NOMO-1 treated with dmso at 0.1 percent for 144 hours (cell line): ENCODE results near the gene CROCC.
"Not testable (repeated sequence)": the region's sequence is repeated elsewhere in the genome, so short reads cannot be mapped to it uniquely, and the experiment has no call there.

Experiments used
- DNase-seq: peaks from one replicate; lab custom pipeline; 2025; ENCODE audit not compliant: unreplicated experiment; lab: John Stamatoyannopoulos, UW

The CROCC gene

DNA sequence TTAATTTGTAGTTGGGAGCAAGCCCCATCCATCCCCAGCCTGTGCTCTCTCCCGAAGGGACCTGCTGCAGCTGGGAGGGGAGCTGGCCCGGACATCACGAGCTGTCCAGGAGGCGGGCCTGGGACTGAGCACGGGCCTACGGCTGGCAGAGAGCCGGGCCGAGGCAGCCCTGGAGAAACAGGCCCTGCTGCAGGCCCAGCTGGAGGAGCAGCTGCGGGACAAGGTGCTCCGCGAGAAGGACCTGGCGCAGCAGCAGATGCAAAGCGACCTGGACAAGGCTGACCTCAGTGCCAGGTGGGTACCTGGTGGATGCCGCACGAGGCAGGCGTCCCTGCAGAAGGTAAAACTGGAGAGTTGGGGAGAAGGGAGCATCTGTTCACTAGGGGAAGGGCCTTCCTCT is 14.8 kb downstream of the CROCC start:
- not testable (repeated sequence) for DNase-seq

DNA sequence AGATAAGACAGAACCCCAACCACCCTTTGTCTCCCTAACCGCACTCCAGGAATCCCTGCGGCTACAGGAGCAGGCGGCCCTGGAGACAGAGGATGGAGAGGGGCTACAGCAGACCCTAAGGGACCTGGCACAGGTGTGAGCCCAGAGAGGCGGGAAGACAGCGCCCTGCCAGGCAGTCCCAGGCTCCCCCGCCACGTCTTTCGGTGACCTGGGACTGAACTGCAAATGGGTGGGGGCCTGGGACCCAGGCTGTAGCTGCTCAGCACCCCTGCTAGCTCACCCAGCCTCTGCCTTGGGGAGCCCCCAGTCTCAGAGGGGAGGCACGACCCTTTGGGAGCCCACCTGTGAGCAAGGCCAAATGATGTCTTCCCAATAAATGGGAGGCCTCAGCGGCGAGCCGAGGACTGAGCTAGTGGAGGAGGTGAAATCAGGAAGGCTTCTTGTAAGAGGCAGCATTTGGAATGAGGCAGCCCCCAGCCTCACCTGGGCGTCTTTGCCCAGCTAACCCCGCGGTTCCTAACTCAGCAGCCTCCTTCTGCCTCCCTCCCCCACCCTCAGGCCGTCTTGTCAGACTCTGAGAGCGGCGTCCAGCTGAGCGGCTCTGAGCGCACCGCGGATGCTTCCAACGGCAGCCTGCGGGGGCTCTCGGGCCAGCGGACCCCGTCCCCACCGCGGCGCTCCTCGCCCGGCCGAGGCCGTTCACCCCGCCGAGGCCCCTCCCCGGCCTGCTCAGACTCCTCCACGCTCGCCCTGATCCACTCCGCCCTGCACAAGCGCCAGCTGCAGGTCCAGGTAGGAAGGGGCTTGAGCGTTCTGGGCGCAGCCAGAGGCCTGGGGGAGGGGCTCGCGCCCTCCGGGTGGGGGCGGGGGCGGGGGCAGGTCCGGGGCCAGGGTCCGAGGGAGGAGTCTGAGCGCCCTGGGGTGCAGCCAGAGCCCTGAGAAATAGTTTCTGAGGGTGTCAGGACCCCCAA is 16.9 kb downstream of the CROCC start:
- DNase-seq: no peak

GRCh38 chr1:16939386-16940180 is 17.9 kb downstream of the CROCC start:
- DNase-seq: not testable (repeated sequence)

GRCh38 chr1:16944038-16944437 is 22.3 kb downstream of the CROCC start:
- DNase-seq: no peak

DNA sequence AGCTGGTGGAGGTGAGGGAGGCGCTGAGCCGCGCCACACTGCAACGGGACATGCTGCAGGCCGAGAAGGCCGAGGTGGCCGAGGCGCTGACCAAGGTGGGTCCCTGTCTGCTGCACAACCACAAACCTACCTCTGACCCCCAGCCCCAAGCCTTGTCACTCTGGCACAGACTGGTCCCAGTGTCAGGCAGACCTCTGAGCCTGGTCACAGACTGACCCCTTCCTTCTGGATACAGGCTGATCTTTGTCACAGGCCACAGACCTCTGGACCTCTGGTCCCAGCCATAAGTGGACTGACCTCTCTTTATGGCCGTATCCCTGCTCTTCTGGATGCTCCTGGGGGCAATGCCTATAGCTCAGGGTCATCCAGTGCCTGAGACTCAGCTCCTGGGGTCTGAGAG is 23.8 kb downstream of the CROCC start:
- not testable (repeated sequence) for DNase-seq

DNA sequence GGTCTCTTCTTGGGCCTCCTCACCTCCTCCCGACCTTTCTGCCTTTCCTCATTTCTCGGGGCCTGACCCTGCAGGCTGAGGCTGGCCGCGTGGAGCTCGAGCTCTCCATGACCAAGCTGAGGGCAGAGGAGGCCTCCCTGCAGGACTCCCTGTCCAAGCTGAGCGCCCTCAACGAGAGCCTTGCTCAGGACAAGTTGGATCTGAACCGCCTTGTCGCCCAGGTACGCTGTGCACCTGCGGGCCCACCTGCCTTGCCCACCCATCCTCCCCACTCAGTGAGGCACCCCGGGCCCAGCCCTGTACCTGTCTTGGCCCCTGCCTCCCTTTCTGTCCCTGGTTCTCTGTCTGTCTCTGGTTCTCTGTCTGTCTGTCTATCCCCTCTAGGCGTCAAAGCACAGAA is 24.5 kb downstream of the CROCC start:
- DNase-seq: not testable (repeated sequence)

DNA sequence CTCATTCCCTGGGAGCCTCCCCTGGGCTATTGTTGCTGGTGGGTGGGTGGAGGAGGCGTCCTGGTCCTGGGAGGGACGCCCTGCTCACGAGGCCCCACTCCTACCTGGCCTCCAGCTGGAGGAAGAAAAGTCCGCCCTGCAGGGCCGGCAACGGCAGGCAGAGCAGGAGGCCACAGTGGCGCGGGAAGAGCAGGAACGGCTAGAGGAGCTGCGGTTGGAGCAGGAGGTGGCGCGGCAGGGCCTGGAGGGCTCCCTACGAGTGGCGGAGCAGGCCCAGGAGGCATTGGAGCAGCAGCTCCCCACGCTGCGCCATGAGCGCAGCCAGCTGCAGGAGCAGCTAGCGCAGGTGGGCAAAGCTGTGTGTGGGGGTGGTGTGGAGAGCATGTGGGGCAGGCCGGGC is 24.9 kb downstream of the CROCC start:
- DNase-seq: no peak

- not testable (repeated sequence) for DNase-seq
These were observed 26.7 kb downstream of the CROCC start for GRCh38 chr1:16948282-16948891.

- not testable (repeated sequence) for DNase-seq
These were observed 27.3 kb downstream of the CROCC start for GRCh38 chr1:16949026-16949425.

GRCh38 chr1:16952376-16952775 is 30.6 kb downstream of the CROCC start:
- not testable (repeated sequence) for DNase-seq

GRCh38 chr1:16954579-16954978 is 32.8 kb downstream of the CROCC start:
- DNase-seq: no peak

- DNase-seq: no peak
These were observed 33.5 kb downstream of the CROCC start for GRCh38 chr1:16955186-16955585.

GRCh38 chr1:16956775-16957174 is 35.0 kb downstream of the CROCC start:
- no peak for DNase-seq

DNA sequence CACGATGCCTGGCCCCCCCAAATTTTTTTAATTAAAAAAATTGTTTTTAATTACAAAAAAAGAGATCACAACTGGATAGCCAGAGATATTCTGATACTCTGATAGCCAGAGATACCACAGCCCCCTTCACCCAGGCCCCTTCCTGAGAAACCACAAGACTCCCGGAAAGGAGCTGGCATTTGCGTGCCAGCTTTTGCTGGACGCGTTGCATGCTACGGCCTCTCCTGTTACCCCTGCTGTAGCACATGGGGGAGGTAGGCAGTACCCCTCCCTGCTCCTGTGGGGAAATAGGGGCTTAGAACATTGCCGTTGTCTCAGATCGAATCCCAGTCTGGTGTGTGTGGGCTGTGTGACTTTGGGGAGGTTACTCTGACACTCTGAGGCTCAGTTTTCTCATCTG is 36.0 kb downstream of the CROCC start:
- no peak for DNase-seq

- DNase-seq: no peak
These were observed 36.7 kb downstream of the CROCC start for GRCh38 chr1:16958475-16958874.

DNA sequence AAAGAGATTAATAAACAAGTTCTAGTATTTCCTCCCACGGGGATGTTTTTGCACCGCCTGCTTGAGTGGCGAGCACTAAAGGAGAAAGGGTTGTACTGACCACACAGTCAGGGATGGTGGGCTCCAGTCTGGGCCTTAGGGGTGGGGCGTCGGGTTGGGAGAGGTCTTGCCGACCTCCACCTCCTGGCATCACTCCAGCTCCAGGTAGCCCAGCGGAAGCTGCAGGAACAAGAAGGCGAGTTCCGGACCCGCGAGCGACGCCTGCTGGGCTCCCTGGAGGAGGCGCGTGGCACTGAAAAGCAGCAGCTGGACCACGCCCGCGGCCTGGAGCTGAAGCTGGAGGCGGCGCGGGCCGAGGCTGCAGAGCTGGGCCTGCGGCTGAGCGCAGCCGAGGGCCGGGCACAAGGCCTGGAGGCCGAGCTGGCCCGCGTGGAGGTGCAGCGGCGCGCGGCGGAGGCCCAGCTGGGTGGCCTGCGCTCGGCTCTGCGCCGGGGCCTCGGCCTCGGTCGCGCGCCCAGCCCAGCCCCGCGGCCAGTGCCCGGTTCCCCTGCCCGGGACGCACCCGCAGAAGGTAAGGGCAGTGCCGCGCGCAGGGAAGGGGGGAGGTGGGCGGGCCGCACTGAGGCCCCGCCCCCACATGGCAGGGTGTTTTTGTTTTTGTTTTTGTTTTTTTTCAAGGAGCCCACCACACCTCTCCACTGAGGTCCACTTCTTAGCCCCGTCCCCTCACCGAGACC is 39.0 kb downstream of the CROCC start:
- peak; percentile 62 for DNase-seq

- DNase-seq: no peak
These were observed 39.8 kb downstream of the CROCC start for GRCh38 chr1:16961297-16962133.

DNA sequence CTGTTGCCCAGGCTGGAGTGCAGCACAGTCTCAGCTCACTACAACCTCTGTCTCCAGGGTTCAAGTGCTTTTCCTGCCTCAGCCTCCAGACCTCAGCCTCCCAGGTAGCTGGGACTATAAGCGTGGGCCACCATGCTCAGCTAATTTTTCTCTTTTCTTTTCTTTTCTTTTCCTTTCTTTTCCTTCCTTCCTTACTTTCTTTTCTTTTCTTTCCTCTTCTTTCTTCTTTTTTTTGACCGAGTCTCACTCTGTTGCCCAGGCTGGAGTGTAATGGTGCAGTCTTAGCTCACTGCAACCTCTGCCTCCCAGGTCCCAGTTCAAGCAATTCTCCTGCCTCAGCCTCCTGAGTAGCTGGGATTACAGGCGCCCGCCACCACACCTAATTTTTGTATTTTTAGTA is 42.4 kb downstream of the CROCC start:
- not testable (repeated sequence) for DNase-seq

DNA sequence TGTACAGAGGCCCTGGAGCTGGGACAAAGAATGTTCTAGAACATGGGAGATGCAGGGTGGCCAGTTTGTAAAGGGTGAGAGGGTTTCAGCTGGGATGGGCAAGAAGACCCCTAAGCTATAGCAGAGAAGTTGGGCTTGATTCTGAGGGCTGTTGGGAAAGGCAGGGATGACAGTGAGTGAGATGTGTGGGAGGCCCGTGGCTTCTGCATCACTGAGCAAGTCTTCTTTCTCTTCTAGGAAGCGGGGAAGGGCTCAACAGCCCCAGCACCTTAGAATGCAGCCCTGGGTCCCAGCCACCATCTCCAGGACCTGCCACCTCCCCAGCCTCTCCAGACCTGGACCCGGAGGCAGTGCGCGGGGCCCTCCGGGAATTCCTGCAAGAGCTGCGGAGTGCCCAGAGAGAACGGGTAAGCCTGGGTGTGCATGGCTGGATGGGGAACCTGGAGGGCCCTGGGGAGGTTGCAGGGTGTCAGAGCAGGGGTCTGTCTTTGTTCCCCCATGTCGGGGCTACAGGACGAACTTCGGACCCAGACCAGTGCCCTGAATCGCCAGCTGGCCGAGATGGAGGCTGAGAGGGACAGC is 43.8 kb downstream of the CROCC start:
- no peak for DNase-seq

GRCh38 chr1:16966282-16966681 is 44.6 kb downstream of the CROCC start:
- no peak for DNase-seq
